ENCODE results near the gene NLRP1.

NLRP1 gene

GRCh38 chr17:5466295-5466694 is 118.0 kb downstream of the NLRP1 start:
- no peak for DNase-seq

- DNase-seq, result no peak
Measured at GRCh38 chr17:5464717-5465507, 119.4 kb downstream of the NLRP1 start.
